ENCODE results near the gene PRRX1.

PRRX1 gene

GRCh38 chr1:170664093-170664827 is at the start of gene PRRX1:
TSS of gene PRRX1 (plus strand) at chr1:170664131. CDS start at chr1:170664219, 88 bp downstream.
- no peak for DNase-seq (ENCODE audit: low spot score)

- no peak for DNase-seq (ENCODE audit: low spot score)
Measured at GRCh38 chr1:170617591-170618330, 46.2 kb upstream of the PRRX1 start.

GRCh38 chr1:170618421-170618820 is 45.5 kb upstream of the PRRX1 start:
- DNase-seq (ENCODE audit: low spot score), result no peak

GRCh38 chr1:170619241-170620028 is 44.5 kb upstream of the PRRX1 start:
- peak; percentile 48 for DNase-seq (ENCODE audit: low spot score)

GRCh38 chr1:170620164-170620563 is 43.8 kb upstream of the PRRX1 start:
- DNase-seq (ENCODE audit: low spot score), result no peak

- peak; percentile 84 for DNase-seq (ENCODE audit: low spot score)
Measured at GRCh38 chr1:170623171-170623570, 40.8 kb upstream of the PRRX1 start.

- DNase-seq (ENCODE audit: low spot score), result no peak
Measured at GRCh38 chr1:170624146-170624545, 39.8 kb upstream of the PRRX1 start.

GRCh38 chr1:170630977-170631376 is 33.0 kb upstream of the PRRX1 start:
- DNase-seq (ENCODE audit: low spot score), result no peak

GRCh38 chr1:170634293-170634692 is 29.6 kb upstream of the PRRX1 start:
- DNase-seq (ENCODE audit: low spot score), result no peak

- no peak for DNase-seq (ENCODE audit: low spot score)
Measured at GRCh38 chr1:170634824-170635410, 29.0 kb upstream of the PRRX1 start.

GRCh38 chr1:170640581-170640980 is 23.4 kb upstream of the PRRX1 start:
- no peak for DNase-seq (ENCODE audit: low spot score)

- no peak for DNase-seq (ENCODE audit: low spot score)
Measured at GRCh38 chr1:170657275-170657853, 6.6 kb upstream of the PRRX1 start.

GRCh38 chr1:170659399-170660035 is 4.4 kb upstream of the PRRX1 start:
- DNase-seq (ENCODE audit: low spot score), result no peak

GRCh38 chr1:170660281-170660713 is 3.6 kb upstream of the PRRX1 start:
- DNase-seq (ENCODE audit: low spot score), result no peak

GRCh38 chr1:170660871-170661645 is 2.9 kb upstream of the PRRX1 start:
- DNase-seq (ENCODE audit: low spot score), result no peak

- DNase-seq (ENCODE audit: low spot score), result no peak
Measured at GRCh38 chr1:170661646-170662411, 2.1 kb upstream of the PRRX1 start.

- DNase-seq (ENCODE audit: low spot score), result no peak
Measured at GRCh38 chr1:170662561-170663403, 1.1 kb upstream of the PRRX1 start.

GRCh38 chr1:170663404-170664092 is 383 bp upstream of the PRRX1 start:
- DNase-seq (ENCODE audit: low spot score), result no peak
